ENCODE data around the gene LTB4R2. TPM values are rescaled to one million over a fixed set of nuclear protein-coding genes. Genes with fewer than 3 reads are reported as not detected.

LTB4R2 gene
- total RNA-seq, 6 experiments from 2014 or later, result 2.2 to 3.0 (median 2.3) TPM

DNA sequence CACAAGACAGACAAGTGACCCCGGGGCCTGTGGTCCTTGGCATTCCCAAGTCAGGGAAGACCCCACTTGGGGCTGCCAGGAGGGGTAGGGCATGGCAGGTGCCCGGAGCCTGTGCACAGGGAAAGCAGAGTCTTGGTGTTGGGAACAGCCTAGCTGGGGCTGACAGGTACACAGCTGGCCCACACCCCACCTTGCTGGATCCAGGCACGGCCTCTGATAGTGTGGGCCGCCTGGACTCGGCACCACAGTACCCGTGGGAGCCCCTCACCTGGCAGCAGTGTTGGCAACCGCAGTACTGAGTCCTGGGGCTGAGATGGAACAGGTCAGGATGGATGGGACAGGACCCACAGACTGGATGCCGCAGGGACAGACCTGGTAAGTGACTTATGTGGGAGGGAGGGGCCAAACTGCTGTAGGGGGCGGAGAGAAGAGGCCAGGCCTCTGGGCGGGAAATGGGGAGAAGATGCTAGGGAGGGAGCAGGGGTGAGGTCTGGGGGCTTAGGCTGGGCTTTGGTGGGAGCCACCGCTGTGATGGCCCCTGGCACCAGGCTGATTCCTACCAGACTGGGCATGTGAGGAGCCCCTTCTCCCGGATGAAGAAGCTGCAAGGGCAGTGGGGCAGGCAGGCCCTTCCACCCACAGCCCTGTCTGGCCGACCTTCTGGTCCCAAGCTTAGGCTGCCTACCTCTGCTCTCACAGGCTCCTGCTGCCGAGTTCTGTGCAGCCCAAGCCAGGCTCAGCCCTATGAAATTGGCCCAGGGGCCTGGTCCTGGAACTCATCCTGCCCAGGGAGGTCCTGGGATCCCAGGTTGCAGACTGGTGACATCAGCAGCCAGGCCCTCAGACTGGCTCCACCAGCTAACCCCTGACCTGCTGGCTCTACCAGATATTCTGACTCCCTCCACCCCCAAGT, 46.9 kb upstream of the LTB4R2 start, which contains the start of gene TGM1:
TGM1 (minus strand) TSS at position 357 of the 913 bp plus-strand sequence. CDS start 825 bp downstream, outside the sequence.
- peaks cover 18% of the 10 kb centered on the region; the same call in 1 of the 2 replicates for H3K4me1 Mint-ChIP-seq (ENCODE audit: low read depth)
- DNase-seq, result no peak
- no peak for TF ChIP-seq CTCF (IDR thresholded peaks at IDR 0.05)
- H3K27ac Mint-ChIP-seq, result no peak within 1 kb of the TSS
- no peaks in the 10 kb centered on the region for H3K36me3 Mint-ChIP-seq (ENCODE audit: low read depth)
- H3K27me3 Mint-ChIP-seq (ENCODE audit: insufficient read depth), result peaks cover 2% of the 10 kb centered on the region; the same call in 1 of the 2 replicates
- H3K4me3 Mint-ChIP-seq, result no peak within 1 kb of the TSS
- H3K9me3 Mint-ChIP-seq, result no peaks in the 10 kb centered on the region

GRCh38 chr14:24263848-24264247, 46.1 kb upstream of the LTB4R2 start:
- Mint-ChIP-seq H3K36me3 (ENCODE audit: low read depth) (no peaks in the 10 kb centered on the region), H3K27ac (no peak overlapping the region), H3K4me1 (ENCODE audit: low read depth) (peaks cover 13% of the 10 kb centered on the region; the same call in 1 of the 2 replicates), H3K27me3 (ENCODE audit: insufficient read depth) (peaks cover 2% of the 10 kb centered on the region; the same call in 1 of the 2 replicates), H3K9me3 (no peaks in the 10 kb centered on the region), H3K4me3 (no peak overlapping the region)
- TF ChIP-seq CTCF (IDR thresholded peaks at IDR 0.05), result no peak
- DNase-seq, result no peak

DNA sequence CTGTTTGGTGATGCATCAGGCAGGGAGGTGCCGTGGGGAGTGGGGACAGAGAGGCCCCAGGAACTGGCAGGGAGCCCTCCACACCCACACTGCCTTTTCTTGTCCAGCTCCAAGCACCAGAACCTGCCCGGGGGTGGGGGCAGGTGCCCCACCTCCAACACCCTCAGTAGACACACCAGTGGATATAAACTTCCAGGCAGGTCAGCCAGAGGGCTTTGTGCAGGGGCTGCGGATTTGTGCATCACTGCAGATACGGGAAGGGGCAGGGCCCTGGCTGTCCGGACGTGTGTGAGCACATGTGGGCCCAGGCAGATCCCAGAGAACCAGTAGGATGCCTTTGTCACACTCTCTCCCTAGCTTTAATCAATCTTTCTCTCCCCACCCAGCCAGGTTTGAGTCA, 45.6 kb upstream of the LTB4R2 start:
- no peaks in the 10 kb centered on the region for H3K9me3 Mint-ChIP-seq
- no peak for TF ChIP-seq CTCF (IDR thresholded peaks at IDR 0.05)
- 0 out of 2 replicates have a peak, but pooled peaks cover 2% of the 10 kb centered on the region for H3K36me3 Mint-ChIP-seq (ENCODE audit: low read depth)
- peaks cover 2% of the 10 kb centered on the region; the same call in 1 of the 2 replicates for H3K27me3 Mint-ChIP-seq (ENCODE audit: insufficient read depth)
- H3K4me3 Mint-ChIP-seq, result no peak overlapping the region
- peaks cover 8% of the 10 kb centered on the region; the same call in 1 of the 2 replicates for H3K4me1 Mint-ChIP-seq (ENCODE audit: low read depth)
- DNase-seq, result no peak
- H3K27ac Mint-ChIP-seq, result no peak overlapping the region

DNA sequence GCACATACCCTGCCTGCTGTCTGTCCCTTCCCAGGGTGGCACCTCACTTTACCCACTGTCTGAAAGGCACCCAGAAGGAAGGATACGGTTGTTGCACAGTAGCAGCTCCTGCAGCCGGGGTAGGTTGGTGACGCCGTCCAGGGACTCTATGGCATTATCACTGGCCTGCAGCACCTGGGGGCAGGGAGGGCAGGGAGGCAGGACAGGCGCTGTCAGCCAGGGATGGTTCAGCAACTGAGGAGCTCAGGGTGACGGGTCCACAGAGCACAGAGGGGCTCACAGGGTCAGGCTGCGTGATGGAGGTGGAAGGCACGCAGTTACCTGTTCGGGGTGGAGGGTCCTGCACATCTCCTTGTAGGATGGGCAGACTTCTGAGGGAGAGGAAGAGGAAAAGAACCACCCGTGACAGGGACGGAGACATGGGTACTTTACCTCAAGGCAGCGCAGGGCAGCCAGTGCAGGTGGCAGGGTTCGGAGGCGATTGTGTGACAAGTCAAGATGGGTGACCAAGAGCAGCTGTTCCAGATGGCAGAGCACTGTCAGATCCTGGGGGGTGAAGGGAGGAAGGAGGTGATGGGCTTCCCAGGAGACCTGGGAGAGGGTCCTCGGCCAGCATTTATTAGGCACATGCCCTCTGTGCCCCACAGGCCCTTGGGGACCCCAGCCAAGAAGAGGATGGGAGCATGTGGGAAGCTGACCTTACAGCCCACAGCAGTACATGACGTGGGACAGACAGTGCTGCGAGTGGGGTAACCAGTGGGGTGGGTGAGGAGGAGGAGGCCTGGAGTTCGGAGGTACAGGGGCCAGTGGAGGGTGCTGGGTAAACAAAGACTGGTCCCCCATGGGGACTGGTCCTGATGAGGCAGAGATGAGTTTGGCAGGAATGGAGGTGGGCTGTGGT, 43.3 kb upstream of the LTB4R2 start:
- Mint-ChIP-seq H3K27ac (no peak overlapping the region), H3K9me3 (no peaks in the 10 kb centered on the region), H3K4me3 (no peak overlapping the region), H3K27me3 (ENCODE audit: insufficient read depth) (peaks cover 5% of the 10 kb centered on the region; the same call in 1 of the 2 replicates), H3K36me3 (ENCODE audit: low read depth) (0 out of 2 replicates have a peak, but pooled peaks cover 4% of the 10 kb centered on the region), H3K4me1 (ENCODE audit: low read depth) (peaks cover 7% of the 10 kb centered on the region)
- TF ChIP-seq CTCF (IDR thresholded peaks at IDR 0.05), result no peak
- DNase-seq, result no peak

DNA sequence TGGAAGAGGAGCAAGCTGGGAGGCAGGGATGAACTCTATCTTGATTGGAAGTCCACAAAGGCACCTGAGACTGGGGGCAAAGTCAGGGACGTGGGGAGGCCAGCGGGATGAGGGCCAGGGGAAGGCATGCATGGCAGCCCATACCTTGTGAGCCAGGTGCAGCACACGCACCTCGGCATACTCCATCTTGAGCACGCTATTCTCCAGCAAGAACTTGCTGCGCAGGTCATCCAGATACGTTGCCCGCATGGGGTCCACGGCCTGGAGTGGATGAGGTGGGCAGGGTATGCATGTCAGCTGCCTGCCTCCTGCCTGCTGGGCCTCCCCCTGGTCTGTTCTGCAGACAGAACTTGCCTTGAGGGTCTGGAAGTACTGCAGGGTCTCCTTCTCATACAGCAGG, 42.4 kb upstream of the LTB4R2 start:
- Mint-ChIP-seq H3K27ac (no peak overlapping the region), H3K27me3 (ENCODE audit: insufficient read depth) (peaks cover 5% of the 10 kb centered on the region), H3K9me3 (no peaks in the 10 kb centered on the region), H3K36me3 (ENCODE audit: low read depth) (0 out of 2 replicates have a peak, but pooled peaks cover 4% of the 10 kb centered on the region), H3K4me3 (no peak overlapping the region), H3K4me1 (ENCODE audit: low read depth) (peaks cover 16% of the 10 kb centered on the region)
- no peak for TF ChIP-seq CTCF (IDR thresholded peaks at IDR 0.05)
- DNase-seq, result no peak
